GM19395 (cell line): ENCODE data around the gene FAM131B.
A peak's percentile ranks its signal among the peaks of the same experiment; 100 is the strongest.

Experiments
- ATAC-seq: cut with Tn5 transposase; IDR thresholded peaks from one replicate; pipeline ENCODE4 v1.9.1; 2021; ENCODE audit warnings: mild to moderate bottlenecking, moderate library complexity; ENCODE audit not compliant: unreplicated experiment

Gene FAM131B

GRCh38 chr7:143325240-143325639, 37.3 kb downstream of the FAM131B start:
- peak; percentile 52 for ATAC-seq

- no peak for ATAC-seq
These were observed 38.9 kb downstream of the FAM131B start for GRCh38 chr7:143323653-143324052.

- ATAC-seq, result no peak
These were observed 39.5 kb downstream of the FAM131B start for GRCh38 chr7:143322760-143323633.

- ATAC-seq, result no peak
These were observed 40.8 kb downstream of the FAM131B start for GRCh38 chr7:143321734-143322133.

GRCh38 chr7:143321242-143321641, 41.3 kb downstream of the FAM131B start:
- ATAC-seq, result no peak

- no peak for ATAC-seq
These were observed 41.9 kb downstream of the FAM131B start for GRCh38 chr7:143320620-143321019.

GRCh38 chr7:143318661-143319060, 43.9 kb downstream of the FAM131B start:
- ATAC-seq, result no peak

- ATAC-seq, result no peak
These were observed 46.0 kb downstream of the FAM131B start for GRCh38 chr7:143316492-143316891.

GRCh38 chr7:143315776-143316175, 46.7 kb downstream of the FAM131B start, which contains the start of gene CLCN1:
CLCN1 (plus strand) TSS chr7:143316111; CDS start chr7:143316213, 102 bp downstream.
- ATAC-seq, result no peak

- ATAC-seq, result no peak
These were observed 48.4 kb downstream of the FAM131B start for GRCh38 chr7:143314127-143314526.

- ATAC-seq, result no peak
These were observed 53.9 kb downstream of the FAM131B start for GRCh38 chr7:143308632-143309031.

GRCh38 chr7:143305423-143306070, 57.0 kb downstream of the FAM131B start:
- ATAC-seq, result peak; percentile 56

GRCh38 chr7:143304938-143305337, 57.6 kb downstream of the FAM131B start:
- no peak for ATAC-seq

- ATAC-seq, result no peak
These were observed 58.8 kb downstream of the FAM131B start for GRCh38 chr7:143303733-143304132.
